Endodermal cell (in vitro differentiated cells): ENCODE data around the gene SLX4IP. TPM values are rescaled to one million over a fixed set of nuclear protein-coding genes. Genes with fewer than 3 reads are reported as not detected.

Experiments
- DNase-seq: peaks from one replicate; pipeline ENCODE4 v3.0.0-alpha.2; 2017
- H3K27ac ChIP-seq: 2 replicates; pipeline ENCODE4 v1.5.1; 2013; ENCODE audit warnings: mild to moderate bottlenecking, low read depth, low read length, moderate library complexity
- H3K27me3 ChIP-seq: 2 replicates; pipeline ENCODE4 v1.6.1; 2013; ENCODE audit warnings: mild to moderate bottlenecking, low read length, moderate library complexity; ENCODE audit not compliant: insufficient read depth, control insufficient read depth, poor library complexity, severe bottlenecking
- H3K36me3 ChIP-seq: 2 replicates; pipeline ENCODE4 v1.7.0; 2013; ENCODE audit warnings: mild to moderate bottlenecking, low read length, moderate library complexity; ENCODE audit not compliant: control insufficient read depth, insufficient read depth
- H3K4me1 ChIP-seq: one replicate; pipeline ENCODE4 v1.7.0; 2013; ENCODE audit warnings: low read length; ENCODE audit not compliant: control insufficient read depth, insufficient read depth
- H3K4me3 ChIP-seq: 2 replicates; pipeline ENCODE4 v1.5.1; 2013; ENCODE audit warnings: mild to moderate bottlenecking, low read length, moderate library complexity
- H3K9ac ChIP-seq: 2 replicates; pipeline ENCODE4 v1.6.1; 2013; ENCODE audit warnings: mild to moderate bottlenecking, low read length, moderate library complexity; ENCODE audit not compliant: poor library complexity, severe bottlenecking; ENCODE audit errors: extremely low read depth
- H3K9me3 ChIP-seq: 2 replicates; pipeline ENCODE4 v1.6.1; 2013; ENCODE audit warnings: mild to moderate bottlenecking, low read length, moderate library complexity; ENCODE audit not compliant: control insufficient read depth
- H3K27ac Mint-ChIP-seq: 2 replicates; pipeline ENCODE4 v1.8.0; 2020; ENCODE audit warnings: mixed read lengths
- H3K27me3 Mint-ChIP-seq: 2 replicates; pipeline ENCODE4 v1.8.0; 2021; ENCODE audit warnings: mild to moderate bottlenecking, mixed read lengths; ENCODE audit not compliant: insufficient read depth
- H3K36me3 Mint-ChIP-seq: 2 replicates; pipeline ENCODE4 v1.8.0; 2020; ENCODE audit warnings: low read depth, mixed read lengths
- H3K4me1 Mint-ChIP-seq: 2 replicates; pipeline ENCODE4 v1.8.0; 2020; ENCODE audit warnings: mixed read lengths
- H3K4me3 Mint-ChIP-seq: 2 replicates; pipeline ENCODE4 v1.8.0; 2020; ENCODE audit warnings: mild to moderate bottlenecking, moderate library complexity, mixed read lengths
- H3K9me3 Mint-ChIP-seq: 2 replicates; pipeline ENCODE4 v1.8.0; 2020; ENCODE audit warnings: mild to moderate bottlenecking, mixed read lengths
- WGBS, 2 experiments: methylation state at CpG; one replicate each; pipeline versions ENCODE4 v1.1.5 to v1.1.7; 2013; ENCODE audit warnings: missing lambda C conversion rate in 2 of 2, mixed read lengths in 1 of 2; ENCODE audit not compliant: insufficient coverage in 1 of 2, insufficient read length in 1 of 2; 5-methylcytosine and 5-hydroxymethylcytosine counted together
- total RNA-seq, 2 donors: library from RNA; stranded (reverse); fragmentation: NEBNext Ultra II Directional in 1 of 2; extraction: Animal tissue kit (Norgen Biotek cat#: 25700) in 1 of 2; gene quantifications; 2 replicates in 1 of 2; 3 replicates in 1 of 2; pipeline ENCODE4 v1.2.1, GENCODE V29; 2021
- TF ChIP-seq, protein P1 (sequence below): fragments of 200-600 bp; sonication (generic); conservative IDR thresholded peaks from 2 replicates; pipeline ENCODE4 v1.5.0; 2021; ENCODE audit warnings: antibody characterized with exemption, mild to moderate bottlenecking

SLX4IP gene
- total RNA-seq, 2 donors from 2014 or later: 9.2 to 9.5 TPM

DNA sequence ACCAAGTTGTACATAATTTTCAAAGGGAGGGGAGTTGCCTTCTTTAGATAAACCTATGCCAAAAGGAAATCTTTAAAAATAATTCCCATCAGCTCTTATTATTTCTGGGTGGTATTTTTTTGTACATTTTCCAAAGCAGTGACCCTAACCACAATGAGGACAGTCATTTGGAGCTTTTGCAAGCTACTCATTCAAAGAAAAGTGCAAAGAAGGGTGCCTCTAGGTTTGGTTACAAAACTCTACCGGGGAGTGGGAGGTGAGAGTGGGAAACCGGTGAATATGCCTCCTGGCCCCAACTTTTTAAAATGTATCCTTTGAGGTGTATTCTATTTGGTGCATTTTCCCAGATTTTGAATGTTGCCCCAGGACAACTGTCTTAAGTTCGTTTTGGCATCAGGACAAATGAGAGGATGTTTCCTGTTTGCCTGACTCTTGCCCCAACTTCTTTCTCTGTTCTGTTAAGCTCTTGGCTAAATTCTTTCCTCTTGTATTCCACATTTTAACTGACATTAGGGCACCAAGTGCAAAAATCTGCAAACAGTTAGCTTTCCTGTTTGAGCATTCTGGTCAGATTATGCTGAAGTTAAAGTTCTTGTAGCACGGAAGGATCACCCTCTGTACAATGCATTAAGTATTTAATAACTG, 78.9 kb downstream of the SLX4IP start:
- H3K27me3 Mint-ChIP-seq: no peaks in the 10 kb centered on the region
- TF ChIP-seq, protein P1, sequence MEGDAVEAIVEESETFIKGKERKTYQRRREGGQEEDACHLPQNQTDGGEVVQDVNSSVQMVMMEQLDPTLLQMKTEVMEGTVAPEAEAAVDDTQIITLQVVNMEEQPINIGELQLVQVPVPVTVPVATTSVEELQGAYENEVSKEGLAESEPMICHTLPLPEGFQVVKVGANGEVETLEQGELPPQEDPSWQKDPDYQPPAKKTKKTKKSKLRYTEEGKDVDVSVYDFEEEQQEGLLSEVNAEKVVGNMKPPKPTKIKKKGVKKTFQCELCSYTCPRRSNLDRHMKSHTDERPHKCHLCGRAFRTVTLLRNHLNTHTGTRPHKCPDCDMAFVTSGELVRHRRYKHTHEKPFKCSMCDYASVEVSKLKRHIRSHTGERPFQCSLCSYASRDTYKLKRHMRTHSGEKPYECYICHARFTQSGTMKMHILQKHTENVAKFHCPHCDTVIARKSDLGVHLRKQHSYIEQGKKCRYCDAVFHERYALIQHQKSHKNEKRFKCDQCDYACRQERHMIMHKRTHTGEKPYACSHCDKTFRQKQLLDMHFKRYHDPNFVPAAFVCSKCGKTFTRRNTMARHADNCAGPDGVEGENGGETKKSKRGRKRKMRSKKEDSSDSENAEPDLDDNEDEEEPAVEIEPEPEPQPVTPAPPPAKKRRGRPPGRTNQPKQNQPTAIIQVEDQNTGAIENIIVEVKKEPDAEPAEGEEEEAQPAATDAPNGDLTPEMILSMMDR: no peak
- DNase-seq: no peak
- H3K27me3 ChIP-seq: no peaks in the 10 kb centered on the region
- 87 to 89% methylated on average over 3 of the region's 4 CpGs for WGBS, 2 experiments
- H3K9me3 Mint-ChIP-seq: no peaks in the 10 kb centered on the region
- no peaks in the 10 kb centered on the region for H3K9me3 ChIP-seq
- no peak overlapping the region for H3K9ac ChIP-seq
- H3K27ac ChIP-seq: no peak overlapping the region
- no peak overlapping the region for H3K27ac Mint-ChIP-seq
- H3K4me1 Mint-ChIP-seq: peaks cover 14% of the 10 kb centered on the region
- H3K4me3 ChIP-seq: no peak overlapping the region
- no peaks in the 10 kb centered on the region for H3K4me1 ChIP-seq
- H3K4me3 Mint-ChIP-seq: no peak overlapping the region
- H3K36me3 Mint-ChIP-seq: no peaks in the 10 kb centered on the region
- no peaks in the 10 kb centered on the region for H3K36me3 ChIP-seq

DNA sequence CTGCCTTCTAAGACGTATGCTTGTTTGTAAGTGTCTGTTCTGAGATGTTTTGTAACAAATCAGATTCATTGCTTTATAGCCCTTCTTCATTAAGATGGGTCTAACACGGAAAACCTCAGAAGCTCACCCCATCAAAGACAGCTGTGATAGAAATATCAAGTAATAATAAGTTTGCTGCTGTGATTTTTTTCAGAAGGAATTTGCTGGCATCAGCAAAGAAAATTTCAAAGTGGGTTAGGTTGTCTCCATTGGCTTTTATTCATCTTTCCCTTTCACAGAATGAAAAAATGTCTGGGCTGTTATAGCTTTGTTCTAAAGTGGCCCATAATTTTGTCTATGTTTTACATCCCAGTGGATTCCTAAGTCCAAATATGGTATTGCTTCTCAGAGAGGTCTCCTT, 81.4 kb downstream of the SLX4IP start:
- Histone ChIP-seq H3K9ac (no peak overlapping the region), H3K27me3 (no peaks in the 10 kb centered on the region), H3K27ac (no peak overlapping the region), H3K36me3 (no peaks in the 10 kb centered on the region), H3K9me3 (no peaks in the 10 kb centered on the region), H3K4me3 (no peak overlapping the region), H3K4me1 (no peaks in the 10 kb centered on the region)
- H3K9me3 Mint-ChIP-seq: no peaks in the 10 kb centered on the region
- WGBS, 2 experiments: 50% methylated on average over 2 of the region's 2 CpGs
- no peaks in the 10 kb centered on the region for H3K27me3 Mint-ChIP-seq
- no peak overlapping the region for H3K27ac Mint-ChIP-seq
- H3K36me3 Mint-ChIP-seq: no peaks in the 10 kb centered on the region
- H3K4me3 Mint-ChIP-seq: no peak overlapping the region
- peaks cover 13% of the 10 kb centered on the region for H3K4me1 Mint-ChIP-seq
- no peak for DNase-seq
- TF ChIP-seq, protein P1: no peak

DNA sequence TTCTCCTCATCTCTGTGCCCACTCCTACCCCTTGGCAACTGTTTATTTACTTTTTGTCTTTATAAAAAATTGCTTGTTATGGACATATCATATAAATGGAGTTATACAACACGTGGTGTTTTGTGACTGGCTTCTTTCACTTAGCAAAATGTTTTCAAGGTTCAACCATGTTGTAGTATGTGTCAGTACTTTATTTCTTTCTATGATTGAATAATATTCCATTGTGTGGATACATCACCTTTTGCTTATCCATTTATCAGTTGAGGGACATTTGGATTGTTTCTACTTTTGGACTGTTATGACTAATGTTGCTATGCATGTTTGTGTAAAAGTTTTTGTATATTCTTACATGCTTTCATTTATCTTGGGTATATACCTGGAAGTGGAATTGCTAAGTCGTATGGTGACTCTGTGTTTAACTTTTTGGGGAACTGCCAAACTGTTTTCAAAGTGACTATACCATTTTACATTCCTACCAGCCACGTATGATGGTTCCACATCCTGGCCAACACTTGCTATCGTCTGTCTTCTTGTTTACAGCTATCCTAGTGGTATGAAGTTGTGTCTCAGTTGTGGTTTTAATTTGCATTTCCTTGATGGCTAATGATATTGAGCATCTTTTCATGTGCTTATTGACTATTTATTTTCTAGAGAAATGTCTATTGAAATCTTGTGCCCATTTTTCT, 84.4 kb downstream of the SLX4IP start:
- H3K9me3 Mint-ChIP-seq: no peaks in the 10 kb centered on the region
- H3K27ac ChIP-seq: no peak overlapping the region

More for the DNA sequence above, 84.4 kb downstream of the SLX4IP start:
- H3K4me1 Mint-ChIP-seq: peaks cover 32% of the 10 kb centered on the region
- H3K27ac Mint-ChIP-seq: no peak overlapping the region
- Histone ChIP-seq H3K27me3 (no peaks in the 10 kb centered on the region), H3K9ac (no peak overlapping the region), H3K4me3 (no peak overlapping the region), H3K36me3 (no peaks in the 10 kb centered on the region), H3K4me1 (no peaks in the 10 kb centered on the region), H3K9me3 (no peaks in the 10 kb centered on the region)
- WGBS, 2 experiments: 93% methylated on average over 4 of the region's 4 CpGs; no CpG with 5 or more reads in 1 of the 2 experiments
- H3K27me3 Mint-ChIP-seq: no peaks in the 10 kb centered on the region
- H3K4me3 Mint-ChIP-seq: no peak overlapping the region
- DNase-seq: no peak
- no peaks in the 10 kb centered on the region for H3K36me3 Mint-ChIP-seq
- TF ChIP-seq, protein P1: no peak
